Kidney (tissue), 14 donors: ENCODE measurements around the gene PAM16. TPM values are rescaled to one million over a fixed set of nuclear protein-coding genes. Genes with fewer than 3 reads are reported as not detected.

Experiments
- DNase-seq, 5 donors: peaks; one replicate each; pipeline ENCODE4 v3.0.0-alpha.2; 2013 to 2020
- FAIRE-seq: peaks from 2 replicates; lab custom pipeline; 2012; peaks lifted over from hg19 to GRCh38; lab: Jason Lieb, UNC
- H3K27ac ChIP-seq, 2 donors: one replicate each; pipeline ENCODE4 v1.7.0; 2013; ENCODE audit warnings: low read depth in 2 of 2, low read length in 2 of 2, inconsistent platforms in 1 of 2
- H3K27me3 ChIP-seq: one replicate; pipeline ENCODE4 v1.7.1; 2013; ENCODE audit warnings: low read length, inconsistent platforms; ENCODE audit not compliant: control insufficient read depth, insufficient read depth
- H3K36me3 ChIP-seq, 3 donors: one replicate each; pipeline versions ENCODE4 v1.7.0 to v1.7.1; 2013; ENCODE audit warnings: low read length in 3 of 3, control low read depth in 1 of 3, inconsistent platforms in 1 of 3; ENCODE audit not compliant: insufficient read depth in 3 of 3, control insufficient read depth in 2 of 3
- H3K4me1 ChIP-seq, 3 donors: one replicate each; pipeline versions ENCODE4 v1.7.0 to v1.7.1; 2013; ENCODE audit warnings: low read length in 3 of 3, inconsistent platforms in 1 of 3, low read depth in 1 of 3; ENCODE audit not compliant: control insufficient read depth in 2 of 3, insufficient read depth in 2 of 3
- H3K4me3 ChIP-seq, 3 donors: one replicate each; pipeline versions ENCODE4 v1.7.0 to v1.8.1; 2013; ENCODE audit warnings: low read length in 3 of 3, control low read depth in 1 of 3, inconsistent platforms in 1 of 3
- H3K9ac ChIP-seq, 3 donors: one replicate each; pipeline versions ENCODE4 v1.7.0 to v1.7.1; 2013; ENCODE audit warnings: low read length in 3 of 3, control low read depth in 1 of 3, inconsistent platforms in 1 of 3
- H3K9me3 ChIP-seq, 3 donors: one replicate each; pipeline versions ENCODE4 v1.7.0 to v1.7.1; 2013; ENCODE audit warnings: low read length in 3 of 3, control low read depth in 1 of 3, inconsistent platforms in 1 of 3; ENCODE audit not compliant: control insufficient read depth in 2 of 3, insufficient read depth in 1 of 3
- CTCF ChIP-seq: IDR thresholded peaks from 3 replicates; pipeline ENCODE4 v1.5.1; 2012; ENCODE audit warnings: mild to moderate bottlenecking, moderate library complexity, borderline replicate concordance; ENCODE audit not compliant: insufficient read depth; ENCODE audit errors: extremely low read depth
- intact Hi-C: fragments of 100-400 bp; cut with DNase I; formaldehyde crosslinking; loops from one replicate; pipeline ENCODE4 v1.11.1; 2022
- polyA plus RNA-seq: library from polyadenylated mRNA; stranded (reverse); fragments of 350-450 nt; fragmentation: Illumina TruSeq; extraction: RNeasy Lipid Tissue Mini Kit (QIAGEN cat#74804); gene quantifications from one replicate; pipeline ENCODE4 v1.2.3, GENCODE V29; 2014; ENCODE audit warnings: low read depth, low replicate concordance; ENCODE audit not compliant: insufficient read depth
- total RNA-seq: library from RNA; stranded (reverse); fragmentation: NEBNext Ultra II Directional; extraction: Animal tissue kit (Norgen Biotek cat#: 25700); gene quantifications from one replicate; pipeline ENCODE4 v1.2.1, GENCODE V29; 2021
- donor health status: control.
- donor health status: control.
- donor health status: control.
- donor health status: control.
- donor health status: control.
- donor health status: DM: yes; HTN: yes; CAD: no.
- donor health status: Normal renal cell carcinoma (clear cell type).

Gene PAM16
- total and polyA plus RNA-seq, 2 donors from 2014 or later = 29.4 to 61.1 TPM

- FAIRE-seq = no peak
- H3K36me3 ChIP-seq = peaks cover 0 to 33% (median 12%) of the 10 kb centered on the region in 3 donors
- no peak overlapping the region for H3K9ac ChIP-seq
- intact Hi-C loops = no loop called here
- H3K27ac ChIP-seq = no peak overlapping the region
- no peak for TF ChIP-seq CTCF
- H3K4me1 ChIP-seq = peaks cover 0 to 22% (median 20%) of the 10 kb centered on the region in 3 donors
- H3K4me3 ChIP-seq = no peak overlapping the region
- no peaks in the 10 kb centered on the region for H3K9me3 ChIP-seq
- H3K27me3 ChIP-seq = no peaks in the 10 kb centered on the region
- DNase-seq = no peak
These were observed 18.4 kb downstream of the PAM16 start for GRCh38 chr16:4332623-4333307.

GRCh38 chr16:4332083-4332482, 19.0 kb downstream of the PAM16 start:
- peaks cover 0 to 29% (median 12%) of the 10 kb centered on the region in 3 donors for H3K36me3 ChIP-seq
- H3K27me3 ChIP-seq = no peaks in the 10 kb centered on the region
- peaks cover 0 to 23% (median 22%) of the 10 kb centered on the region in 3 donors for H3K4me1 ChIP-seq
- no peak for TF ChIP-seq CTCF
- H3K9me3 ChIP-seq = no peaks in the 10 kb centered on the region
- FAIRE-seq (no peak), DNase-seq (no peak)
- no peak overlapping the region for H3K9ac ChIP-seq
- H3K4me3 ChIP-seq = no peak overlapping the region
- intact Hi-C loops = no loop called here
- no peak overlapping the region for H3K27ac ChIP-seq

GRCh38 chr16:4330277-4330874, 20.7 kb downstream of the PAM16 start:
- FAIRE-seq = no peak
- H3K4me1 ChIP-seq = peaks cover 0 to 34% (median 30%) of the 10 kb centered on the region in 3 donors

More at GRCh38 chr16:4330277-4330874, 20.7 kb downstream of the PAM16 start:
- Histone ChIP-seq H3K36me3 (peaks cover 0 to 18% (median 6%) of the 10 kb centered on the region in 3 donors), H3K27ac (no peak overlapping the region), H3K4me3 (no peak overlapping the region), H3K27me3 (no peaks in the 10 kb centered on the region), H3K9ac (no peak overlapping the region), H3K9me3 (no peaks in the 10 kb centered on the region)
- DNase-seq = peak; percentile 65 to 93 (median 79)
- peak; percentile 86 for TF ChIP-seq CTCF
- intact Hi-C loops = no loop called here
